Smooth muscle cell (in vitro differentiated cells): Measurements from ENCODE around the gene NR1H4. TPM values are rescaled to one million over a fixed set of nuclear protein-coding genes. Genes with fewer than 3 reads are reported as not detected.

Source experiments
- DNase-seq: peaks from one replicate; lab custom pipeline; 2025; ENCODE audit not compliant: unreplicated experiment; lab: John Stamatoyannopoulos, UW
- H2AFZ ChIP-seq: fragments of 200-600 bp; sonication (generic); 2 replicates; pipeline ENCODE4 v1.6.0; 2016; ENCODE audit warnings: antibody characterized with exemption, low read depth, mild to moderate bottlenecking
- H3F3A ChIP-seq: fragments of 200-600 bp; sonication (generic); 2 replicates; pipeline ENCODE4 v1.6.0; 2017; ENCODE audit warnings: antibody characterized with exemption, low read depth
- H3K27ac ChIP-seq: fragments of 200-600 bp; sonication (generic); 2 replicates; pipeline ENCODE4 v1.5.1; 2016; ENCODE audit warnings: low read depth, mild to moderate bottlenecking
- H3K27me3 ChIP-seq: fragments of 200-600 bp; sonication (generic); 2 replicates; pipeline ENCODE4 v1.6.1; 2016; ENCODE audit warnings: low read depth, mild to moderate bottlenecking
- H3K36me3 ChIP-seq: fragments of 200-600 bp; sonication (generic); 2 replicates; pipeline ENCODE4 v1.5.1; 2016; ENCODE audit warnings: low read depth
- H3K4me1 ChIP-seq: fragments of 200-600 bp; sonication (generic); 2 replicates; pipeline ENCODE4 v1.5.1; 2016; ENCODE audit warnings: low read depth
- H3K4me2 ChIP-seq: fragments of 200-600 bp; sonication (generic); 2 replicates; pipeline ENCODE4 v1.6.0; 2016; ENCODE audit warnings: mild to moderate bottlenecking
- H3K4me3 ChIP-seq: fragments of 200-600 bp; sonication (generic); 2 replicates; pipeline ENCODE4 v1.5.1; 2016; ENCODE audit warnings: mild to moderate bottlenecking
- H3K79me2 ChIP-seq: fragments of 200-600 bp; sonication (generic); 2 replicates; pipeline ENCODE4 v1.6.0; 2016; ENCODE audit warnings: low read depth, mild to moderate bottlenecking
- H3K9ac ChIP-seq: fragments of 200-600 bp; sonication (generic); 2 replicates; pipeline ENCODE4 v1.6.0; 2016; ENCODE audit warnings: low read depth
- H3K9me3 ChIP-seq: fragments of 200-600 bp; sonication (generic); replicated peaks from 2 replicates; pipeline ENCODE4 v1.5.1; 2016; ENCODE audit warnings: low read depth
- H4K20me1 ChIP-seq: fragments of 200-600 bp; sonication (generic); 2 replicates; pipeline ENCODE4 v1.6.0; 2016; ENCODE audit warnings: low read depth
- CTCF ChIP-seq: fragments of 200-600 bp; sonication (generic); IDR thresholded peaks from 2 replicates; pipeline ENCODE4 v1.5.1; 2017; ENCODE audit warnings: borderline replicate concordance, mild to moderate bottlenecking, antibody characterized with exemption; ENCODE audit not compliant: insufficient read depth, poor library complexity, severe bottlenecking
- WGBS: methylation state at CpG from one replicate; pipeline ENCODE4 v1.1.7; 2016; ENCODE audit warnings: low lambda C conversion rate; 5-methylcytosine and 5-hydroxymethylcytosine counted together
- polyA plus RNA-seq: library from polyadenylated mRNA; unstranded; fragments of >200 nt; fragmentation: Nextera tagmentation; extraction: Ambion mirVana; gene quantifications from 2 replicates; pipeline ENCODE4 v1.2.1, GENCODE V29; 2016
- total RNA-seq: library from RNA; depleted of rRNA; stranded (reverse); fragments of >200 nt; gene quantifications from 2 replicates; pipeline ENCODE4 v1.2.3, GENCODE V29; 2014

Gene NR1H4
- total and polyA plus RNA-seq, 2 experiments from 2014 or later, result not detected

DNA sequence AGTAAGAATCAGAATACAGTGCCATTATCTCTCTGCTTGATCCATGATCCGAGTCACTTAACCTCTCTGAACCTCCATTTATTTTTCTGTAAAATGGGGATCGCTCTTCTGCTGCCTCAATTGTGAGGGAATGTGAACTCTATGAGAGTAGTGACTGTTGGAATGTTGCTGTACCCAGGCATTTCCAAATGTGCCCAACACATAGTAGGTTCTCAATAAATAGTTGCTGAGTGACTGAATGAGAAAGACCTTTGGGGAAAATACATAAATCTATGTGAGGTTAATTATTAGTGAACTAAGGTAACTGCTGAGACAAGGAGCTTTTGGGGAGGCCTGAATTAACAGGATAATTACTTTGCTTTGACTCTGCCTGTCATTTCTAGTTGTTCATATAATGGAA is 33.9 kb upstream of the NR1H4 start:
- Histone ChIP-seq H3K27ac (no peak overlapping the region), H3F3A (no peaks in the 10 kb centered on the region), H3K27me3 (peaks cover 14% of the 10 kb centered on the region), H3K4me2 (no peak overlapping the region), H4K20me1 (no peaks in the 10 kb centered on the region), H3K36me3 (no peaks in the 10 kb centered on the region), H3K79me2 (no peaks in the 10 kb centered on the region), H3K9ac (no peak overlapping the region), H3K4me3 (no peak overlapping the region), H2AFZ (no peak overlapping the region), H3K9me3 (no peaks in the 10 kb centered on the region), H3K4me1 (no peaks in the 10 kb centered on the region)
- no peak for TF ChIP-seq CTCF
- whole genome bisulfite sequencing, result 88% methylated on average over 2 of the region's 2 CpGs
- no peak for DNase-seq

GRCh38 chr12:100442403-100442802 is 31.3 kb upstream of the NR1H4 start:
- no peak for DNase-seq
- peaks cover 3% of the 10 kb centered on the region for H3K4me1 ChIP-seq
- H2AFZ ChIP-seq, result no peak overlapping the region
- H3K4me2 ChIP-seq, result no peak overlapping the region
- no peaks in the 10 kb centered on the region for H3F3A ChIP-seq
- no peak overlapping the region for H3K4me3 ChIP-seq
- H4K20me1 ChIP-seq, result no peaks in the 10 kb centered on the region
- H3K9ac ChIP-seq, result no peak overlapping the region
- H3K27me3 ChIP-seq, result peaks cover 14% of the 10 kb centered on the region
- WGBS, result 94% methylated on average over 1 of the region's 1 CpG
- H3K27ac ChIP-seq, result no peak overlapping the region
- no peaks in the 10 kb centered on the region for H3K9me3 ChIP-seq
- H3K36me3 ChIP-seq, result no peaks in the 10 kb centered on the region
- no peaks in the 10 kb centered on the region for H3K79me2 ChIP-seq
- no peak for TF ChIP-seq CTCF

GRCh38 chr12:100443434-100443833 is 30.2 kb upstream of the NR1H4 start:
- no peak overlapping the region for H2AFZ ChIP-seq
- H3K9ac ChIP-seq, result no peak overlapping the region
- H4K20me1 ChIP-seq, result no peaks in the 10 kb centered on the region
- no peak for TF ChIP-seq CTCF
- H3K79me2 ChIP-seq, result no peaks in the 10 kb centered on the region
- 100% methylated on average over 1 of the region's 1 CpG for WGBS
- no peak for DNase-seq
- H3K4me2 ChIP-seq, result no peak overlapping the region
- no peaks in the 10 kb centered on the region for H3F3A ChIP-seq
- H3K9me3 ChIP-seq, result no peaks in the 10 kb centered on the region
- no peak overlapping the region for H3K4me3 ChIP-seq
- H3K27ac ChIP-seq, result no peak overlapping the region
- H3K36me3 ChIP-seq, result no peaks in the 10 kb centered on the region
- peaks cover 14% of the 10 kb centered on the region for H3K27me3 ChIP-seq
- peaks cover 5% of the 10 kb centered on the region for H3K4me1 ChIP-seq

GRCh38 chr12:100445081-100445481 is 28.6 kb upstream of the NR1H4 start:
- H3K9me3 ChIP-seq, result no peaks in the 10 kb centered on the region
- H3K27ac ChIP-seq, result no peak overlapping the region
- no peaks in the 10 kb centered on the region for H3F3A ChIP-seq
- WGBS, result 88% methylated on average over 4 of the region's 4 CpGs
- no peak overlapping the region for H3K9ac ChIP-seq
- H3K36me3 ChIP-seq, result no peaks in the 10 kb centered on the region
- H3K4me1 ChIP-seq, result peaks cover 5% of the 10 kb centered on the region
- H3K27me3 ChIP-seq, result peaks cover 10% of the 10 kb centered on the region
- H2AFZ ChIP-seq, result no peak overlapping the region
- no peaks in the 10 kb centered on the region for H4K20me1 ChIP-seq
- DNase-seq, result no peak
- no peaks in the 10 kb centered on the region for H3K79me2 ChIP-seq
- H3K4me3 ChIP-seq, result no peak overlapping the region
- no peak overlapping the region for H3K4me2 ChIP-seq
- no peak for TF ChIP-seq CTCF
